Measurements from ENCODE around the gene ABCA2.

- TF ChIP-seq EZH2 (IDR thresholded peaks at IDR 0.05; ENCODE audit: low read depth, unreplicated experiment) (no peak), CTCF (conservative IDR thresholded peaks at IDR 0.05; ENCODE audit: low read depth in 2 of 2) (no peak), POLR2AphosphoS5 (IDR thresholded peaks at IDR 0.05; ENCODE audit: low read depth) (no peak), REST (IDR thresholded peaks at IDR 0.05; ENCODE audit: unreplicated experiment) (no peak), CREB1 (CRISPR knock-in tag; IDR thresholded peaks at IDR 0.05; ENCODE audit: low read depth) (no peak), EZH2phosphoT487 (IDR thresholded peaks at IDR 0.05; ENCODE audit: unreplicated experiment) (no peak), JUNB (IDR thresholded peaks at IDR 0.05; ENCODE audit: unreplicated experiment) (no peak), ZNF462 (CRISPR knock-in tag; IDR thresholded peaks at IDR 0.05) (no peak)
Observed at GRCh38 chr9:137009938-137010732, 17.9 kb downstream of the ABCA2 start.
